Measurements from ENCODE around the gene SALL4.

The SALL4 gene

DNA sequence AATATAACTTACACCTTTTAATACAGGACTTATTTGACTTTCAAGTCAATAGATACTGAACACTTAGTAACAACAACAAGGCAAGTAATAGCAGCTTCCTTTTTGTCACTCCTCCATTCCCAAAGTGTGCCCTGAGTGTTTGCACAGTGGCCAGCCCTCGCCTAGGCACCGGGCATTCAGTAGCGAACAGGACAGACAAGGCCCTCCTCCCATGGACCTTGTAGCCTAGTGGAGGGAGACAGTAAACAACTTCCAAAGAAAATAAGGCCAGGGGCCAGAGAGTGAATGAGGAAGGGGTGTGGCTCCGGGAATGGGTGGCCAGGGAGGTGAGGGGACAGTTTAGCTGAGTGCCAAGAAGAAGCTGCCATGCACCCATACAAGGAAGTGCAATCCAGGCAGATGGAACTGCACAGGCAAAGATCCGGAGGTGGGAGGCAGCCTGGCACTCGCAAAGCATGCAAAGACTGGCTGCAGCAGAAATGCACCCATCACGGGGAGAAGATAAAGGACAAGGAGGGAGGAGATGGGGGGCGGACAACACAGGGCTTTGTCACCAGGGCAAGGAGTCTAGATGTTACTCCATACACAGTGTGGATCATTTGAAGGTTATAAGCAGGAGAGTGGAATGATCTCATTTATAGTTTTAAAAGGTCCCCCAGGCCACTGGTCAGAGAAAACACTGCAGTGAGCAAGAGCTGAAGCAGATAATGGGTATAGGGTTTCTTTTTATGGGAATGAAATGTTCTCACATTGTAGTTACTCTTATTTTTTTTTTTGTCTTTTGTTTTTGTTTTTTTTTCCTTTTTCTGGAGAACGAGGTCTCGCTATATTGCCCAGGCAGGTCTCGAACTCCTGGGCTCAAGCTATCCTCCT is 66.4 kb downstream of the SALL4 start:
- no peak for DNase-seq (ENCODE audit: low read depth)

DNA sequence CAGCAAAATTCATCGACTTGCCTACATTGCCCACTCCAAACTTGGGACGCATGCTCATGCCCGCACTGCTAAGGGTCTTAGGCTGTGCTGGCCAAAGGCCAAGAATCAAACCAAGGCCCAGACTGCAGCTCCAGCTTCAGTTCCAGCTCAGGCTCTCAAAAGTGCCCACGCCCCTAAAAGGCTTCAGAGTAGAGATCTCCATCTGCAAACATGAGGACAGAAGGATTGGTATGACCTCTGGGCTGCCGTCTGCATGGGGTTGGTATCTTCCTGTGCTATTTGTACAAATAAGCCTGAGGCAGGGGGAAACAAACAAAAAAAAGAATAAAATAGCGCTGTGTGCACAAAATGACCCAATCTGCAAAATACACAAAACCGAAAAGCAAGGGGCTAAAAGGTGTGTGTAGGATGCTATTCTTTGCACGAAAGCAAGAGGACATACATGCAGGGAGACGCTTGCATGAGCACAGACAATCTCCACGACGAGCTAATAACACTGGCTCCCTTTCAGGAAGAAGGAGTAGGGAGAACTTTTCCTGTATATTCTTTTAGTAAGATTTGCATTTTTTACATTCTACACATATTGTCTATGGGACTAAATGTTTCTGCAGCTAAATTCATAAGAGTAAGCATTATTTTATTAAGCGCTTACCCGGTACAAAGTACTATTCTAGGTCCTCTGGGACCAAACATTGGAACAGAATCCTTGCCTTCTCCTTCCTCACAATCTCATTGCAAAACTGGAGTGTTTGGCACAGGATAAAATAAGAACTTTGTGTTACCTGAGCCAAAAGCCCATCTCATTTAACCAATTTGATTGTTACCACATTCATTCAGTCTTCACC is 67.2 kb downstream of the SALL4 start:
- no peak for DNase-seq (ENCODE audit: low read depth)

- no peak for DNase-seq (ENCODE audit: low read depth)
Measured at GRCh38 chr20:51733070-51733469, 69.3 kb downstream of the SALL4 start.

Data from GM04503 (cell line).